ENCODE measurements around the gene PFKFB2.

PFKFB2 gene

GRCh38 chr1:207034998-207035397 is 18.1 kb upstream of the PFKFB2 start:
- Histone ChIP-seq H3K4me1 (ENCODE audit: control insufficient read depth, insufficient read depth, low read length) (no peaks in the 10 kb centered on the region), H3K4me3 (ENCODE audit: low read depth, low read length) (no peak overlapping the region), H3K9me3 (ENCODE audit: control insufficient read depth, insufficient read depth, low read depth, low read length) (no peaks in the 10 kb centered on the region), H3K27ac (ENCODE audit: extremely low read depth, low read depth, low read length) (no peak overlapping the region), H3K36me3 (ENCODE audit: control insufficient read depth in 2 of 2, insufficient read depth in 1 of 2, low read length in 2 of 2) (no peaks in the 10 kb centered on the region)
- TF ChIP-seq ZNF184 (tag by site-specific recombination; IDR thresholded peaks at IDR 0.05) (0 out of 2 replicates have a peak, but pooled peaks have one; percentile 8), ZNF398 (tag by site-specific recombination; IDR thresholded peaks at IDR 0.05) (no peak), SP7 (tag by site-specific recombination; IDR thresholded peaks at IDR 0.05) (peak; percentile 70)
- ChIA-PET CTCF (interaction anchor here (0.7 kb wide), 1 partner anchor 402 kb away, joined by 3 read pairs; no protein-coding TSS in a partner anchor), POLR2A (no interaction called here)

- ChIA-PET POLR2A (no interaction called here), CTCF (interaction anchor here (0.6 to 1.2 kb wide), 5 partner anchors 11 to 32 kb away, joined by 3 to 4 read pairs (median 3); no protein-coding TSS in a partner anchor)
- Histone ChIP-seq H3K4me3 (ENCODE audit: low read depth, low read length) (no peak overlapping the region), H3K36me3 (ENCODE audit: control insufficient read depth in 2 of 2, insufficient read depth in 1 of 2, low read length in 2 of 2) (no peaks in the 10 kb centered on the region), H3K4me1 (ENCODE audit: control insufficient read depth, insufficient read depth, low read length) (no peaks in the 10 kb centered on the region), H3K9me3 (ENCODE audit: control insufficient read depth, insufficient read depth, low read depth, low read length) (no peaks in the 10 kb centered on the region), H3K27ac (ENCODE audit: extremely low read depth, low read depth, low read length) (no peak overlapping the region)
- TF ChIP-seq ZNF473 (tag by site-specific recombination; IDR thresholded peaks at IDR 0.05) (no peak), ZNF843 (tag by site-specific recombination; IDR thresholded peaks at IDR 0.05) (no peak), ZNF24 (tag by site-specific recombination; IDR thresholded peaks at IDR 0.05) (no peak), ZNF394 (tag by site-specific recombination; IDR thresholded peaks at IDR 0.05; ENCODE audit: borderline replicate concordance) (no peak), ZNF350 (tag by site-specific recombination; IDR thresholded peaks at IDR 0.05) (no peak), ZNF426 (tag by site-specific recombination; IDR thresholded peaks at IDR 0.05) (no peak), ZNF600 (tag by site-specific recombination; IDR thresholded peaks at IDR 0.05) (no peak), ZNF155 (tag by site-specific recombination; IDR thresholded peaks at IDR 0.05) (no peak), ZNF585B (tag by site-specific recombination; IDR thresholded peaks at IDR 0.05) (no peak), ZNF362 (tag by site-specific recombination; IDR thresholded peaks at IDR 0.05) (no peak), OVOL3 (tag by site-specific recombination; IDR thresholded peaks at IDR 0.05) (no peak), ZNF140 (tag by site-specific recombination; IDR thresholded peaks at IDR 0.05) (no peak), ZNF138 (tag by site-specific recombination; IDR thresholded peaks at IDR 0.05; ENCODE audit: borderline replicate concordance) (no peak), MYNN (tag by site-specific recombination; IDR thresholded peaks at IDR 0.05; ENCODE audit: borderline replicate concordance) (no peak), ZNF777 (tag by site-specific recombination; IDR thresholded peaks at IDR 0.05; ENCODE audit: borderline replicate concordance) (no peak), ZNF248 (tag by site-specific recombination; IDR thresholded peaks at IDR 0.05) (no peak), ZBTB49 (tag by site-specific recombination; IDR thresholded peaks at IDR 0.05; ENCODE audit: low read depth) (no peak)
Measured at GRCh38 chr1:207035877-207036551, 17.1 kb upstream of the PFKFB2 start.

All from HEK293 (cell line).